T-helper 1 cell treated with Interleukin-12 subunit alpha and Interleukin-12 subunit beta and Interleukin-4 antibody, amounts not matched to agents 30 μg/mL and 1 μg/mL, for 36 hours (primary cell): ENCODE results near the gene PFKFB2.

Experiments used
- H3K27ac Mint-ChIP-seq: one replicate; pipeline ENCODE4 v1.8.0; 2021; ENCODE audit warnings: mild to moderate bottlenecking, mixed read lengths
- H3K27me3 Mint-ChIP-seq: one replicate; pipeline ENCODE4 v1.8.0; 2021; ENCODE audit warnings: low read depth, mixed read lengths
- H3K36me3 Mint-ChIP-seq: one replicate; pipeline ENCODE4 v1.8.0; 2021; ENCODE audit warnings: low read depth, mixed read lengths
- H3K4me1 Mint-ChIP-seq: one replicate; pipeline ENCODE4 v1.8.0; 2021; ENCODE audit warnings: low read depth, mixed read lengths
- H3K4me3 Mint-ChIP-seq: one replicate; pipeline ENCODE4 v1.8.0; 2021; ENCODE audit warnings: mild to moderate bottlenecking, moderate library complexity, mixed read lengths
- H3K9me3 Mint-ChIP-seq: one replicate; pipeline ENCODE4 v1.8.0; 2021; ENCODE audit warnings: mixed read lengths

The PFKFB2 gene

GRCh38 chr1:207018707-207019106, 34.4 kb upstream of the PFKFB2 start:
- Mint-ChIP-seq H3K36me3 (no peaks in the 10 kb centered on the region), H3K4me3 (no peak overlapping the region), H3K27ac (no peak overlapping the region), H3K9me3 (no peaks in the 10 kb centered on the region), H3K27me3 (peaks cover 33% of the 10 kb centered on the region), H3K4me1 (peaks cover 2% of the 10 kb centered on the region)

- Mint-ChIP-seq H3K4me3 (no peak overlapping the region), H3K27ac (no peak overlapping the region), H3K4me1 (peaks cover 2% of the 10 kb centered on the region), H3K27me3 (peaks cover 29% of the 10 kb centered on the region), H3K9me3 (no peaks in the 10 kb centered on the region), H3K36me3 (no peaks in the 10 kb centered on the region)
Measured at GRCh38 chr1:207019161-207019560, 33.9 kb upstream of the PFKFB2 start.

GRCh38 chr1:207019661-207020060, 33.4 kb upstream of the PFKFB2 start:
- Mint-ChIP-seq H3K36me3 (no peaks in the 10 kb centered on the region), H3K27me3 (peaks cover 24% of the 10 kb centered on the region), H3K27ac (no peak overlapping the region), H3K9me3 (no peaks in the 10 kb centered on the region), H3K4me1 (peaks cover 2% of the 10 kb centered on the region), H3K4me3 (no peak overlapping the region)

GRCh38 chr1:207020065-207020708, 32.9 kb upstream of the PFKFB2 start:
- Mint-ChIP-seq H3K9me3 (no peaks in the 10 kb centered on the region), H3K27me3 (peaks cover 19% of the 10 kb centered on the region), H3K4me1 (peaks cover 2% of the 10 kb centered on the region), H3K36me3 (no peaks in the 10 kb centered on the region), H3K4me3 (no peak overlapping the region), H3K27ac (no peak overlapping the region)

- Mint-ChIP-seq H3K36me3 (no peaks in the 10 kb centered on the region), H3K4me3 (no peak overlapping the region), H3K27me3 (peaks cover 21% of the 10 kb centered on the region), H3K27ac (no peak overlapping the region), H3K4me1 (peaks cover 2% of the 10 kb centered on the region), H3K9me3 (no peaks in the 10 kb centered on the region)
Measured at GRCh38 chr1:207020709-207021107, 32.4 kb upstream of the PFKFB2 start.

GRCh38 chr1:207021139-207021861, 31.8 kb upstream of the PFKFB2 start:
- no peaks in the 10 kb centered on the region for H3K4me1 Mint-ChIP-seq
- H3K36me3 Mint-ChIP-seq, result no peaks in the 10 kb centered on the region
- no peaks in the 10 kb centered on the region for H3K9me3 Mint-ChIP-seq
- H3K27me3 Mint-ChIP-seq, result peaks cover 17% of the 10 kb centered on the region
- H3K27ac Mint-ChIP-seq, result no peak overlapping the region
- no peak overlapping the region for H3K4me3 Mint-ChIP-seq

GRCh38 chr1:207021876-207022596, 31.0 kb upstream of the PFKFB2 start:
- Mint-ChIP-seq H3K36me3 (no peaks in the 10 kb centered on the region), H3K4me3 (no peak overlapping the region), H3K27ac (no peak overlapping the region), H3K27me3 (peaks cover 24% of the 10 kb centered on the region), H3K4me1 (no peaks in the 10 kb centered on the region), H3K9me3 (no peaks in the 10 kb centered on the region)

GRCh38 chr1:207022996-207023679, 29.9 kb upstream of the PFKFB2 start:
- H3K27me3 Mint-ChIP-seq, result peaks cover 26% of the 10 kb centered on the region
- no peaks in the 10 kb centered on the region for H3K36me3 Mint-ChIP-seq
- H3K4me3 Mint-ChIP-seq, result no peak overlapping the region
- no peaks in the 10 kb centered on the region for H3K9me3 Mint-ChIP-seq
- H3K27ac Mint-ChIP-seq, result no peak overlapping the region
- H3K4me1 Mint-ChIP-seq, result no peaks in the 10 kb centered on the region

GRCh38 chr1:207024202-207025145, 28.6 kb upstream of the PFKFB2 start:
- no peak overlapping the region for H3K27ac Mint-ChIP-seq

GRCh38 chr1:207025146-207025880, 27.8 kb upstream of the PFKFB2 start:
- Mint-ChIP-seq H3K27ac (no peak overlapping the region), H3K27me3 (peaks cover 35% of the 10 kb centered on the region), H3K9me3 (no peaks in the 10 kb centered on the region), H3K4me1 (peaks cover 4% of the 10 kb centered on the region), H3K36me3 (no peaks in the 10 kb centered on the region), H3K4me3 (no peak overlapping the region)

More at GRCh38 chr1:207024202-207025145, 28.6 kb upstream of the PFKFB2 start:
- no peak overlapping the region for H3K4me3 Mint-ChIP-seq
- H3K4me1 Mint-ChIP-seq, result no peaks in the 10 kb centered on the region
- no peaks in the 10 kb centered on the region for H3K36me3 Mint-ChIP-seq
- no peaks in the 10 kb centered on the region for H3K9me3 Mint-ChIP-seq
- peaks cover 29% of the 10 kb centered on the region for H3K27me3 Mint-ChIP-seq

- Mint-ChIP-seq H3K4me3 (no peak overlapping the region), H3K9me3 (no peaks in the 10 kb centered on the region), H3K27ac (no peak overlapping the region), H3K4me1 (peaks cover 4% of the 10 kb centered on the region), H3K27me3 (peaks cover 43% of the 10 kb centered on the region), H3K36me3 (no peaks in the 10 kb centered on the region)
Measured at GRCh38 chr1:207026104-207026534, 27.0 kb upstream of the PFKFB2 start.

GRCh38 chr1:207027206-207027777, 25.8 kb upstream of the PFKFB2 start:
- Mint-ChIP-seq H3K9me3 (no peaks in the 10 kb centered on the region), H3K27me3 (peaks cover 55% of the 10 kb centered on the region), H3K27ac (no peak overlapping the region), H3K4me3 (no peak overlapping the region), H3K36me3 (no peaks in the 10 kb centered on the region), H3K4me1 (peaks cover 4% of the 10 kb centered on the region)

GRCh38 chr1:207027921-207028320, 25.2 kb upstream of the PFKFB2 start:
- H3K27me3 Mint-ChIP-seq, result peaks cover 61% of the 10 kb centered on the region
- H3K36me3 Mint-ChIP-seq, result no peaks in the 10 kb centered on the region
- H3K27ac Mint-ChIP-seq, result no peak overlapping the region
- H3K9me3 Mint-ChIP-seq, result no peaks in the 10 kb centered on the region
- H3K4me3 Mint-ChIP-seq, result no peak overlapping the region
- peaks cover 4% of the 10 kb centered on the region for H3K4me1 Mint-ChIP-seq
